ENCODE data around the gene ANKRD13B.

GRCh38 chr17:29659155-29659554 lies 66.2 kb downstream of the ANKRD13B start:
- TF ChIP-seq GATA3 (IDR thresholded peaks at IDR 0.05; ENCODE audit: low read depth, low read length) (no peak), GATA2 (IDR thresholded peaks at IDR 0.05; ENCODE audit: low read depth, low read length) (no peak)

All from SH-SY5Y (cell line).